GM12878 (cell line): ENCODE results near the gene LIMD2. TPM values are rescaled to one million over a fixed set of nuclear protein-coding genes. Genes with fewer than 3 reads are reported as not detected.

ENCODE experiments used
- ATAC-seq: fragments of 200-7000 bp; cut with Tn5 transposase; 3 replicates; pipeline ENCODE4 v1.9.1; 2020; ENCODE audit warnings: mild to moderate bottlenecking, moderate library complexity
- BruUV-seq: library from RNA; stranded (reverse); fragments of 400-500 nt; replicated peaks from 2 replicates; lab custom pipeline; 2021; lab: Mats Ljungman, UMichigan
- CTCF ChIA-PET: fragments of 300-600 bp; sonication (Branson Sonifier 250); formaldehyde crosslinking; extraction: SDS; loops from one replicate; lab custom pipeline; 2021; ENCODE audit warnings: inconsistent platforms; lab: Yijun Ruan, JAX
- POLR2A ChIA-PET: fragments of 350-600 bp; formaldehyde crosslinking; extraction: SDS; loops from one replicate; lab custom pipeline; 2021; ENCODE audit warnings: inconsistent platforms; lab: Charles Lee
- RAD21 ChIA-PET: fragments of 300-600 bp; sonication (Branson Sonifier 250); formaldehyde crosslinking; loops from one replicate; lab custom pipeline; 2023; ENCODE audit warnings: antibody characterized with exemption; ENCODE audit not compliant: unreplicated experiment; lab: Charles Lee
- SMC1A ChIA-PET: fragments of 300-600 bp; sonication (Branson Sonifier 250); formaldehyde crosslinking; loops from one replicate; lab custom pipeline; 2023; ENCODE audit not compliant: unreplicated experiment, uncharacterized antibody; lab: Charles Lee
- DNase-seq: peaks from one replicate; pipeline ENCODE4 v3.0.0-alpha.2; 2011; ENCODE audit warnings: low read depth, low spot score
- FAIRE-seq: peaks from 3 replicates; lab custom pipeline; 2011; peaks lifted over from hg19 to GRCh38; lab: Jason Lieb, UNC
- H2AFZ ChIP-seq: 2 replicates; pipeline ENCODE4 v1.6.0; 2011; ENCODE audit warnings: low read depth, low read length, control low read depth; ENCODE audit not compliant: control insufficient read depth
- H3K27ac ChIP-seq: 2 replicates; pipeline ENCODE4 v1.5.1; 2011; ENCODE audit warnings: control low read depth; ENCODE audit not compliant: control insufficient read depth, insufficient read depth
- H3K27me3 ChIP-seq, 2 experiments: replicated peaks in 1 of 2; 2 replicates each; pipeline versions ENCODE4 v1.6.0 to v1.6.1; 2011; ENCODE audit warnings: low read length in 1 of 2; ENCODE audit not compliant: control insufficient read depth in 2 of 2, insufficient read depth in 2 of 2
- H3K36me3 ChIP-seq, 2 experiments: 2 replicates each; pipeline ENCODE4 v1.5.1; 2011; ENCODE audit warnings: low read length in 1 of 2; ENCODE audit not compliant: control insufficient read depth in 2 of 2, insufficient read depth in 2 of 2
- H3K4me1 ChIP-seq: 2 replicates; pipeline ENCODE4 v1.6.1; 2011; ENCODE audit warnings: mild to moderate bottlenecking, low read length, moderate library complexity, mixed read lengths; ENCODE audit not compliant: control insufficient read depth, insufficient read depth
- H3K4me2 ChIP-seq: 2 replicates; pipeline ENCODE4 v1.6.0; 2011; ENCODE audit warnings: control low read depth; ENCODE audit not compliant: control insufficient read depth, insufficient read depth
- H3K4me3 ChIP-seq: fragments of 200-600 bp; sonication (generic); 2 replicates; pipeline ENCODE4 v1.5.1; 2016
- H3K79me2 ChIP-seq: 2 replicates; pipeline ENCODE4 v1.6.0; 2011; ENCODE audit warnings: low read length; ENCODE audit not compliant: control insufficient read depth, insufficient read depth
- H3K9ac ChIP-seq: 2 replicates; pipeline ENCODE4 v1.8.0; 2011; ENCODE audit warnings: low read length, control low read depth, mixed read lengths; ENCODE audit not compliant: control insufficient read depth, insufficient read depth
- H3K9me3 ChIP-seq: replicated peaks from 3 replicates; pipeline ENCODE4 v1.5.1; 2011; ENCODE audit warnings: mild to moderate bottlenecking, low read length; ENCODE audit not compliant: control insufficient read depth, insufficient read depth
- H4K20me1 ChIP-seq: 2 replicates; pipeline ENCODE4 v1.6.0; 2011; ENCODE audit not compliant: control insufficient read depth, insufficient read depth
- BCL11A ChIP-seq: IDR thresholded peaks from 2 replicates; pipeline ENCODE4 v1.6.1; 2011; ENCODE audit warnings: low read depth, low read length
- E2F4 ChIP-seq: IDR thresholded peaks from 2 replicates; pipeline ENCODE4 v1.6.1; 2012; ENCODE audit warnings: low read depth, low read length, improper control_type of control experiment
- ELK1 ChIP-seq: IDR thresholded peaks from 2 replicates; pipeline ENCODE4 v1.6.1; 2012; ENCODE audit warnings: low read depth, low read length, improper control_type of control experiment
- FOXM1 ChIP-seq: IDR thresholded peaks from 2 replicates; pipeline ENCODE4 v1.6.1; 2012; ENCODE audit warnings: low read depth, mild to moderate bottlenecking, inconsistent platforms, low read length, moderate library complexity
- MTA3 ChIP-seq: IDR thresholded peaks from 2 replicates; pipeline ENCODE4 v1.6.1; 2012; ENCODE audit warnings: low read length, inconsistent platforms, borderline replicate concordance
- NKRF ChIP-seq: fragments of 450-650 bp; conservative IDR thresholded peaks from 2 replicates; pipeline ENCODE4 v1.6.1; 2017; ENCODE audit warnings: mild to moderate bottlenecking, moderate library complexity
- NR2C2 ChIP-seq: IDR thresholded peaks from 2 replicates; pipeline ENCODE4 v1.6.1; 2011; ENCODE audit warnings: borderline replicate concordance, low read depth; ENCODE audit not compliant: control insufficient read depth, insufficient read length
- POLR2A ChIP-seq: IDR thresholded peaks from 2 replicates; pipeline ENCODE4 v1.6.1; 2011; ENCODE audit warnings: low read depth, mild to moderate bottlenecking, low read length
- POLR2AphosphoS5 ChIP-seq: IDR thresholded peaks from 2 replicates; pipeline ENCODE4 v1.6.1; 2011; ENCODE audit warnings: mild to moderate bottlenecking, low read length, inconsistent platforms
- RAD21 ChIP-seq: IDR thresholded peaks from 2 replicates; pipeline ENCODE4 v1.6.1; 2011; ENCODE audit warnings: mild to moderate bottlenecking, low read depth, low read length, moderate library complexity; ENCODE audit not compliant: insufficient read depth
- RAD51 ChIP-seq: fragments of 450-650 bp; IDR thresholded peaks from 2 replicates; pipeline ENCODE4 v1.6.1; 2016; ENCODE audit warnings: moderate library complexity, mild to moderate bottlenecking, inconsistent platforms
- ZNF687 ChIP-seq: fragments of 450-650 bp; IDR thresholded peaks from 2 replicates; pipeline ENCODE4 v1.6.1; 2017; ENCODE audit warnings: mild to moderate bottlenecking, moderate library complexity
- WGBS: methylation state at CpG from one replicate; pipeline ENCODE4 v1.1.6; 2016; ENCODE audit warnings: low lambda C conversion rate; ENCODE audit not compliant: insufficient replicate concordance, insufficient coverage; ENCODE audit errors: missing lambda C conversion rate; 5-methylcytosine and 5-hydroxymethylcytosine counted together
- in situ Hi-C: fragments of 300-500 bp; cut with MboI; formaldehyde crosslinking; loops from 9 replicates; pipeline ENCODE4 v1.14.3; 2018; ENCODE audit warnings: mixed read lengths
- intact Hi-C: fragments of 100-400 bp; cut with micrococcal nuclease; formaldehyde crosslinking; loops from one replicate; pipeline ENCODE4 v1.14.2; 2022; ENCODE audit not compliant: unreplicated experiment
- polyA plus RNA-seq, 11 experiments: library from polyadenylated mRNA; depleted of rRNA in 4 of 11; unstranded in 6 of 11; stranded (reverse) in 5 of 11; fragments of >200 nt; fragmentation: Nextera tagmentation in 4 of 11; fragmentation: Illumina TruSeq in 1 of 11; extraction: Ambion mirVana in 4 of 11; extraction: Trizol in 1 of 11; gene quantifications; 1 replicate in 1 of 11; 2 replicates in 10 of 11; pipeline versions ENCODE4 v1.2.1 to v1.2.3, GENCODE V29; 2011 to 2016; ENCODE audit warnings: inconsistent platforms in 2 of 11, missing spikeins in 2 of 11, low read depth in 1 of 11
- total RNA-seq, 4 experiments: library from RNA; depleted of rRNA in 3 of 4; stranded (reverse); fragments of >200 nt in 3 of 4; fragmentation: Illumina TruSeq in 1 of 4; extraction: Trizol in 1 of 4; gene quantifications; 2 replicates each; pipeline versions ENCODE4 v1.2.1 to v1.2.3, GENCODE V29; 2013 to 2021

Gene LIMD2
- total and polyA plus RNA-seq, 10 of the 15 experiments (the other 5 are each of a cell fraction or from before 2014, with no cell fraction given), result 1.1 to 339 (median 181) TPM

GRCh38 chr17:63701868-63702720 is 2.2 kb upstream of the LIMD2 start:
- CTCF ChIA-PET, result interaction anchor here (0.7 to 2.3 kb wide), 12 partner anchors 9 to 277 kb away, joined by 3 to 11 read pairs (median 4); partner anchors contain the start of genes MAP3K3 and STRADA
- peak overlapping the region; percentile 97 for H3K4me2 ChIP-seq
- intact Hi-C loops (no loop called here), in situ Hi-C loops (no loop called here)
- FAIRE-seq, result peak; percentile 13
- peak overlapping the region; percentile 69 for H2AFZ ChIP-seq
- DNase-seq, result no peak
- peaks cover 58% of the 10 kb centered on the region for H3K79me2 ChIP-seq
- RAD21 ChIA-PET, result interaction anchor here (0.6 to 3.8 kb wide), 5 partner anchors 40 to 294 kb away, joined by 3 to 23 read pairs (median 5); partner anchors contain the start of genes CCDC47, DDX42 and STRADA
- peak overlapping the region; percentile 94 for H3K27ac ChIP-seq
- no TSS peak for BruUV-seq
- peak; percentile 39 for ATAC-seq
- H3K27me3 ChIP-seq, result no peaks in the 10 kb centered on the region
- POLR2A ChIA-PET, result interaction anchor here (0.5 to 4.2 kb wide), 13 partner anchors 15 to 318 kb away, joined by 3 to 42 read pairs (median 4); partner anchors contain the start of genes CCDC47, DDX42, ICAM2 and SMARCD2
- WGBS, result 0% methylated on average over 12 of the region's 19 CpGs
- peaks cover 0 to 9% of the 10 kb centered on the region in 2 experiments; a peak in 3 of 4 replicates for H3K36me3 ChIP-seq
- H3K4me3 ChIP-seq, result peak overlapping the region; percentile 91
- SMC1A ChIA-PET, result interaction anchor here (0.8 to 2.1 kb wide), 9 partner anchors 26 to 83 kb away, joined by 3 to 6 read pairs (median 4); partner anchors contain the start of genes CCDC47 and STRADA
- H3K9me3 ChIP-seq, result no peaks in the 10 kb centered on the region
- H4K20me1 ChIP-seq, result no peaks in the 10 kb centered on the region
- peak overlapping the region; percentile 86 for H3K9ac ChIP-seq
- H3K4me1 ChIP-seq, result peaks cover 22% of the 10 kb centered on the region
- no peak for TF ChIP-seq BCL11A
- TF ChIP-seq POLR2AphosphoS5, result peak; percentile 35; the same call in 1 of the 2 replicates
- 0 out of 2 replicates have a peak, but pooled peaks have one; percentile 26 for TF ChIP-seq ZNF687
- TF ChIP-seq RAD51, result no peak
- TF ChIP-seq FOXM1, result no peak
- TF ChIP-seq MTA3, result no peak
- TF ChIP-seq RAD21, result no peak
- TF ChIP-seq NKRF, result peak; percentile 44
- TF ChIP-seq ELK1, result no peak
- no peak for TF ChIP-seq E2F4
- peak; percentile 52 for TF ChIP-seq POLR2A
- no peak for TF ChIP-seq NR2C2
